Liver (tissue), 3 donors: ENCODE results near the gene PAN3.

Experiments used
- GABPA ChIP-seq, 2 donors: IDR thresholded peaks in 1 of 2; conservative IDR thresholded peaks in 1 of 2; 2 replicates each; pipeline ENCODE4 v1.6.1; 2016; ENCODE audit warnings: antibody characterized with exemption in 2 of 2, mild to moderate bottlenecking in 1 of 2, moderate library complexity in 1 of 2
- RXRA ChIP-seq, 2 donors: IDR thresholded peaks; 2 replicates each; pipeline ENCODE4 v1.6.1; 2017 to 2018; ENCODE audit warnings: antibody characterized with exemption in 2 of 2, mild to moderate bottlenecking in 1 of 2
- SP1 ChIP-seq: IDR thresholded peaks from 2 replicates; pipeline ENCODE4 v1.6.1; 2018; ENCODE audit warnings: antibody characterized with exemption, mild to moderate bottlenecking
- TAF1 ChIP-seq: conservative IDR thresholded peaks from 2 replicates; pipeline ENCODE4 v1.6.1; 2016; ENCODE audit warnings: antibody characterized with exemption, mild to moderate bottlenecking
- TF ChIP-seq, protein P1 (sequence below): fragments of 150-350 bp; IDR thresholded peaks from 2 replicates; pipeline ENCODE4 v1.5.1; 2017; ENCODE audit warnings: improper control_type of control experiment, low read depth, low read length; ENCODE audit not compliant: missing input control
- donor health status: healthy.
- donor health status: healthy.

- TF ChIP-seq, protein P1, sequence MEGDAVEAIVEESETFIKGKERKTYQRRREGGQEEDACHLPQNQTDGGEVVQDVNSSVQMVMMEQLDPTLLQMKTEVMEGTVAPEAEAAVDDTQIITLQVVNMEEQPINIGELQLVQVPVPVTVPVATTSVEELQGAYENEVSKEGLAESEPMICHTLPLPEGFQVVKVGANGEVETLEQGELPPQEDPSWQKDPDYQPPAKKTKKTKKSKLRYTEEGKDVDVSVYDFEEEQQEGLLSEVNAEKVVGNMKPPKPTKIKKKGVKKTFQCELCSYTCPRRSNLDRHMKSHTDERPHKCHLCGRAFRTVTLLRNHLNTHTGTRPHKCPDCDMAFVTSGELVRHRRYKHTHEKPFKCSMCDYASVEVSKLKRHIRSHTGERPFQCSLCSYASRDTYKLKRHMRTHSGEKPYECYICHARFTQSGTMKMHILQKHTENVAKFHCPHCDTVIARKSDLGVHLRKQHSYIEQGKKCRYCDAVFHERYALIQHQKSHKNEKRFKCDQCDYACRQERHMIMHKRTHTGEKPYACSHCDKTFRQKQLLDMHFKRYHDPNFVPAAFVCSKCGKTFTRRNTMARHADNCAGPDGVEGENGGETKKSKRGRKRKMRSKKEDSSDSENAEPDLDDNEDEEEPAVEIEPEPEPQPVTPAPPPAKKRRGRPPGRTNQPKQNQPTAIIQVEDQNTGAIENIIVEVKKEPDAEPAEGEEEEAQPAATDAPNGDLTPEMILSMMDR: no peak
- TF ChIP-seq GABPA (IDR thresholded peaks at IDR 0.05 in 1 of 2, conservative IDR thresholded peaks at IDR 0.05 in 1 of 2): no peak
- no peak for TF ChIP-seq TAF1
- TF ChIP-seq SP1: no peak
- no peak for TF ChIP-seq RXRA (IDR thresholded peaks at IDR 0.05)
These were observed 199.7 kb downstream of the PAN3 start for GRCh38 chr13:28338006-28338574.
